Aorta (tissue), 5 donors: Measurements from ENCODE around the gene LPIN2. TPM values are rescaled to one million over a fixed set of nuclear protein-coding genes. Genes with fewer than 3 reads are reported as not detected.
"Not testable (repeated sequence)": the region's sequence is repeated elsewhere in the genome, so short reads cannot be mapped to it uniquely, and the experiment has no call there.

Experiments used
- ATAC-seq: fragments of 200-7000 bp; cut with Tn5 transposase; one replicate; pipeline ENCODE4 v1.9.1; 2022; ENCODE audit warnings: moderate library complexity; ENCODE audit not compliant: low FRiP score
- DNase-seq, 2 donors: peaks; one replicate each; pipeline ENCODE4 v3.0.0-alpha.2; 2020
- H3K27ac ChIP-seq, 2 donors: one replicate each; pipeline ENCODE4 v1.5.1; 2013; ENCODE audit warnings: low read length in 2 of 2, mild to moderate bottlenecking in 2 of 2, moderate library complexity in 2 of 2, control low read depth in 1 of 2, inconsistent platforms in 1 of 2, low read depth in 1 of 2
- H3K27me3 ChIP-seq, 2 donors: one replicate each; pipeline ENCODE4 v1.6.1; 2013; ENCODE audit warnings: control low read depth in 1 of 2, low read length in 1 of 2, mild to moderate bottlenecking in 1 of 2, moderate library complexity in 1 of 2; ENCODE audit not compliant: insufficient read depth in 2 of 2, control insufficient read depth in 1 of 2
- H3K36me3 ChIP-seq, 2 donors: one replicate each; pipeline ENCODE4 v1.6.1; 2013; ENCODE audit warnings: control low read depth in 1 of 2, low read length in 1 of 2, mild to moderate bottlenecking in 1 of 2; ENCODE audit not compliant: insufficient read depth in 2 of 2, control insufficient read depth in 1 of 2
- H3K4me1 ChIP-seq, 2 donors: one replicate each; pipeline ENCODE4 v1.6.1; 2013; ENCODE audit warnings: low read length in 2 of 2, control low read depth in 1 of 2, mild to moderate bottlenecking in 1 of 2, moderate library complexity in 1 of 2; ENCODE audit not compliant: insufficient read depth in 2 of 2, control insufficient read depth in 1 of 2
- H3K4me3 ChIP-seq, 2 donors: one replicate each; pipeline ENCODE4 v1.5.1; 2013; ENCODE audit warnings: low read length in 2 of 2, control low read depth in 1 of 2, mild to moderate bottlenecking in 1 of 2
- H3K9me3 ChIP-seq: one replicate; pipeline ENCODE4 v1.6.1; 2013; ENCODE audit warnings: mild to moderate bottlenecking, low read length; ENCODE audit not compliant: control insufficient read depth
- WGBS, 2 donors: extraction: QIAGEN DNeasy Blood & Tissue Kit; methylation state at CpG; one replicate each; pipeline ENCODE4 v1.1.7; 2013; 5-methylcytosine and 5-hydroxymethylcytosine counted together
- intact Hi-C, 2 donors: fragments of 100-400 bp; cut with DNase I; formaldehyde crosslinking; loops; one replicate each; pipeline versions ENCODE4 v1.14.2 to v1.15.0; 2022
- polyA plus RNA-seq, 2 donors: library from polyadenylated mRNA; stranded (reverse); fragments of 200-250 nt; gene quantifications; one replicate each; pipeline ENCODE4 v1.2.3, GENCODE V29; 2013
- total RNA-seq, 2 donors: library from RNA; stranded (reverse); fragmentation: NEBNext Ultra II Directional; extraction: Animal tissue kit (Norgen Biotek cat#: 25700); gene quantifications; one replicate each; pipeline ENCODE4 v1.2.1, GENCODE V29; 2021
- donor health status: healthy with polysubstance abuse.
- donor health status: Bipolar disorder and iron deficiency.
- donor health status: DM: no; HTN: no; CAD: no.
- donor health status: DM: no; HTN: no; CAD: no.
- donor health status: DM: yes; HTN: yes; CAD: no.

The LPIN2 gene
- total and polyA plus RNA-seq, 4 donors: 9.1 to 42.4 (median 25.7) TPM

- Histone ChIP-seq H3K36me3 (no peaks in the 10 kb centered on the region), H3K27ac (no peak overlapping the region), H3K27me3 (no peaks in the 10 kb centered on the region), H3K9me3 (no peaks in the 10 kb centered on the region), H3K4me1 (no peaks in the 10 kb centered on the region), H3K4me3 (no peak overlapping the region)
- intact Hi-C loops: no loop called here
- WGBS, 2 donors: 94 to 95% methylated on average over 5 of the region's 5 CpGs
- ATAC-seq (no peak), DNase-seq (no peak)
Measured at GRCh38 chr18:3035635-3036034, 22.7 kb upstream of the LPIN2 start.

DNA sequence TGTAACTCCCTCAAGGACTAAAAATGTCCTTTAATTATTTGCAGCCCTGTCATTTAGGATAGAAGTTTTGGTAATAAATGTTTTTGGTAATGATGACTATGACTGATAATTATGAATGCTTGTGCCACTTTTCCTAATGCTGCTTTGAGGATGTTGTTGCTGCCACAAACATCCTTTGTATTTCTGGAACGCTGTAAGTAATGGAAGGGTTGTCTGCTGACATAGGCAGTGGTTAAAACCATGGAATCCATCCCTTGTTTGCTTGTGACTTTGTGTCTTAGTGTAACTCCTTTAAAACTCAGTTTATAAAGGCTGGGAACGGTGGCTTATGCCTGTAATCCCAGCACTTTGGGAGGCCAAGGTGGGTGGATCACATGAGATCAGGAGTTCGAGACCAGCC is 19.8 kb upstream of the LPIN2 start:
- no peak overlapping the region for H3K4me3 ChIP-seq
- no peak for DNase-seq
- H3K4me1 ChIP-seq: peaks cover 3% of the 10 kb centered on the region in 2 donors
- no peaks in the 10 kb centered on the region for H3K36me3 ChIP-seq
- no peaks in the 10 kb centered on the region for H3K27me3 ChIP-seq
- intact Hi-C loops: no loop called here
- ATAC-seq: no peak
- WGBS, 2 donors: 84 to 90% methylated on average over 3 of the region's 3 CpGs
- H3K27ac ChIP-seq: no peak overlapping the region
- no peaks in the 10 kb centered on the region for H3K9me3 ChIP-seq

- no peaks in the 10 kb centered on the region for H3K27me3 ChIP-seq
- no peaks in the 10 kb centered on the region for H3K36me3 ChIP-seq
- no peaks in the 10 kb centered on the region for H3K9me3 ChIP-seq
- 14% methylated on average over 12 of the region's 12 CpGs for WGBS, 2 donors
- no peak for DNase-seq
- peaks cover 3% of the 10 kb centered on the region in 2 donors for H3K4me1 ChIP-seq
- intact Hi-C loops: no loop called here
- ATAC-seq: no peak
- H3K27ac ChIP-seq: peak overlapping the region in 1 of 2 donors; percentile 58
- no peak overlapping the region for H3K4me3 ChIP-seq
Measured at GRCh38 chr18:3029215-3029952, 16.4 kb upstream of the LPIN2 start.

- H3K27me3 ChIP-seq, H3K36me3 ChIP-seq, H3K4me3 ChIP-seq, H3K4me1 ChIP-seq, H3K27ac ChIP-seq, DNase-seq, H3K9me3 ChIP-seq, intact Hi-C loops, ATAC-seq: not testable (repeated sequence)
- 73 to 93% methylated on average over 3 of the region's 3 CpGs for WGBS, 2 donors
Measured at GRCh38 chr18:3028115-3028514, 15.2 kb upstream of the LPIN2 start.

DNA sequence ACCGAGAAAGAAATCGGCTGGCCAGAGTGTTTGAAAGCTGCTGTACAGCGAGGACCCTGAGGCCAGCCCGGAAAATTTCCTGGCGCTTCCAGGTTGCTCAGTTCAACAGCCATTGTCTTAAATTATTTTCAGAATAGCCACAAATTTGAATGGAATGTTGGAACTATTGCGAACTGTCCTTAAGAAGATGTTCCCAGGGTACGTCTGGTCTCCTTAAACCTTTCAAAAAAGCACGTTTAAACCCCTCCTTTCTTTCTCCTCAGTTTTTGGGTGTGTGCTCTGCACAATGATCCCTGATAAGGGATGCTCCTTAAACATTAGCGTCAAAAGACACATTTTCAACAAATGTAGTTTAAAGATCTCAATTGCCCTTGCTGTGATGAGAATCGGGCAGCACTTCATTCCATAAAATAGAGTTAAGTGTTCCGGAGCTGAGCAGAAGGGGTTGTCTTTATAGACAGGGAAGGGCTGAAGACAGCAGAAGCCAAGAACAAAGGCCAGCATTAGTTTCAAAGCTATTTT is 14.5 kb upstream of the LPIN2 start:
- 68 to 72% methylated on average over 11 of the region's 11 CpGs for WGBS, 2 donors
- H3K27me3 ChIP-seq: no peaks in the 10 kb centered on the region
- H3K27ac ChIP-seq: no peak overlapping the region
- H3K4me1 ChIP-seq: peaks cover 3% of the 10 kb centered on the region in 2 donors
- H3K36me3 ChIP-seq: no peaks in the 10 kb centered on the region
- no peak overlapping the region for H3K4me3 ChIP-seq
- ATAC-seq (no peak), DNase-seq (no peak)
- intact Hi-C loops: no loop called here
- no peaks in the 10 kb centered on the region for H3K9me3 ChIP-seq

GRCh38 chr18:3025544-3025943 is 12.6 kb upstream of the LPIN2 start:
- no peak for ATAC-seq
- H3K4me1 ChIP-seq: peaks cover 3% of the 10 kb centered on the region in 2 donors
- H3K9me3 ChIP-seq: no peaks in the 10 kb centered on the region
- no peak for DNase-seq
- 81 to 84% methylated on average over 2 of the region's 2 CpGs for WGBS, 2 donors
- no peaks in the 10 kb centered on the region for H3K36me3 ChIP-seq
- no peaks in the 10 kb centered on the region for H3K27me3 ChIP-seq
- intact Hi-C loops: no loop called here
- H3K4me3 ChIP-seq: no peak overlapping the region
- H3K27ac ChIP-seq: no peak overlapping the region

DNA sequence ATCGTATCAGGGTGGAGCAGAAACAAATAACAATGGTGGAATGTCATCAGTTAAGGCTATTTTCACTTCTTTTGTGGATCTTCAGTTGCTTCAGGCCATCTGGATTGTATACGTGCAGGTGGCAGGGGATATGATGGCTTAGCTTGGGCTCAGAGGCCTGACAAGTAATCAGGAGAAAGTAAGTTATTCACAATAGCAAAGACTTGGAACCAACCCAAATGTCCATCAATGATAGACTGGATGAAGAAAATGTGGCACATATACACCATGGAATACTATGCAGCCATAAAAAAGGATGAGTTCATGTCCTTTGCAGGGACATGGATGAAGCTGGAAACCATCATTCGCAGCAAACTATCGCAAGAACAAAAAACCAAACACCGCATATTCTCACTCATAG is 10.7 kb upstream of the LPIN2 start:
- intact Hi-C loops, H3K27me3 ChIP-seq, DNase-seq, ATAC-seq, H3K36me3 ChIP-seq, H3K4me1 ChIP-seq, H3K27ac ChIP-seq, H3K9me3 ChIP-seq, H3K4me3 ChIP-seq: not testable (repeated sequence)
- WGBS, 2 donors: 80 to 96% methylated on average over 5 of the region's 5 CpGs

GRCh38 chr18:3016585-3017297 is 3.8 kb upstream of the LPIN2 start:
- Histone ChIP-seq H3K27ac (no peak overlapping the region), H3K9me3 (no peaks in the 10 kb centered on the region), H3K27me3 (no peaks in the 10 kb centered on the region), H3K4me1 (no peaks in the 10 kb centered on the region), H3K4me3 (no peak overlapping the region), H3K36me3 (no peaks in the 10 kb centered on the region)
- 65 to 68% methylated on average over 3 of the region's 3 CpGs for WGBS, 2 donors
- intact Hi-C loops: loop anchor here in 1 of 2 donors (10.0 kb wide), 1 partner anchor 228 kb away; the partner anchor contains the start of gene MYL12A
- ATAC-seq: no peak
- DNase-seq: no peak
